Forelimb muscle (tissue), 1 donor: ENCODE data around the gene IMPDH1. TPM values are rescaled to one million over a fixed set of nuclear protein-coding genes. Genes with fewer than 3 reads are reported as not detected.
A peak's percentile ranks its signal among the peaks of the same experiment; 100 is the strongest.
"Not testable (repeated sequence)": the region's sequence is repeated elsewhere in the genome, so short reads cannot be mapped to it uniquely, and the experiment has no call there.

Source experiments
- DNase-seq: peaks from one replicate; pipeline ENCODE4 v3.0.0-alpha.2; 2013; ENCODE audit warnings: low read depth
- polyA plus RNA-seq: library from polyadenylated mRNA; unstranded; fragments of 120-200 nt; gene quantifications from one replicate; pipeline ENCODE4 v1.2.1, GENCODE V29; 2013; ENCODE audit not compliant: insufficient read length

Gene IMPDH1
- polyA plus RNA-seq: 20.5 TPM

DNA sequence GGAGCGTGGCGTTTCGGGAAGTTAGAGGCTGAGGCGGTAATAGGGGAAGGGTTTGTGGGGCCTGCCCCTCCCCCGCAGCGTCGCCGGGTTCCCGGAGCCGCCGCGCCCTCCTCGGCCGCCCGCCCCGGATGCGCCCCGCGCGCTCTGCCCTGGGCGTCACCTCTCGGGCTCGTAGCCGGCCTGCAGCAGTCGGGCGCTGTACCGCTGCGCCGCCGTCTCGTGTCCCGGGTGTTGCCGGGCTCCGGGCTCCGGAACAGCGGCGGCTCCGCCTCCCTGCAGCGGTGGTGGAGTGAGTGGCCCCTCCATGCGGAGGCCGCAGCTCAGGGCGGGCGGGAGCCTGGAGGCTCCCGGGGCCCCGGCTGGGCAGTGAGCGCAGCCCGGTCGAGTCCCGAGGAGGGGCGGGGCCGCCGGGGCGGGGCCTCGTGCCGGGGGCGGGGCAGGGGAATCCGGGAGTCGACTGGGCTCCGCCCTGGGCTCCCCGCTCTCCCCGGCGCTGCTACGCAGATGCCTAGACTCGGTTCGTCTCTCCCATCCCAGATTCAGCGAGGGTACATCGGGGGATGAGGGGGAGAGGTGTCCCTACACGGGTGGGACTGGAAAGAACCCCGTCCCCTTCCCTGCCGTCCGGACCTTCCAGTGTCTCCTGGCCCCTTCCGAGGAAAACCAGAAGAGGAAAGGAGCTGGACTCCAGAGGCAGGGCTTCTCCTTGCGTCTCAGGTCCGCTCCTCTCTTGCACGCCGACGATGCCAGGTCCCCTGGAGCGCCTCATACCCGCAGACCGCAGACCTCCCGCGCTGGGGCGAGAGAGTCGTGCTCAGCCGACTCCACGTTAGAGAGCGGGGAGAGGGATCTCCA lies at the start of gene IMPDH1:
TSS of gene IMPDH1 (minus strand) at position 387 of the 855 bp plus-strand sequence. CDS start at position 306, 81 bp downstream.
- no peak for DNase-seq

DNA sequence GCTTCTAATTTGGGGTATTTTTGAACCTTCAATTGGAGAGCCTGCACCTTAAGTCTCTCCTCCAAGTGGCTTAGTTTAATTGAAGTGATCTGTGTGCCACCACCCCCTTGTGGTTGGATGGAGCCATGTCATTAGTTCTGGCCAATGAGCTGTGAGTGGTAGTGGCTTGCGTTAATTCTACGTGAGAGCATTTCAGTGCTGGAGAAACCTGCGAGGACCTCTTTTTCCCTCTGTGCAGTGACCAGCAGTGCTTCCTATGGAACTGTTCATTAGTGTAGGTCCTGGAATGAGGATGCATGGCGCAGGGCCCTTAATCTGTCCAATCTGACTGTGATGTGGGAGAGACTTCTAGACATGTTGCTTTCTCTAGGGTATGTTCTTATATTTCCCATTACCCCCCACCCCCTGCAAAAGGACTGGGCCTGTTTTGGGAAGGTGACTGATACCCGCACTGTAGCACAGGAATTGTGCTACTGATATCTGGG lies 49.7 kb upstream of the IMPDH1 start:
- no peak for DNase-seq

DNA sequence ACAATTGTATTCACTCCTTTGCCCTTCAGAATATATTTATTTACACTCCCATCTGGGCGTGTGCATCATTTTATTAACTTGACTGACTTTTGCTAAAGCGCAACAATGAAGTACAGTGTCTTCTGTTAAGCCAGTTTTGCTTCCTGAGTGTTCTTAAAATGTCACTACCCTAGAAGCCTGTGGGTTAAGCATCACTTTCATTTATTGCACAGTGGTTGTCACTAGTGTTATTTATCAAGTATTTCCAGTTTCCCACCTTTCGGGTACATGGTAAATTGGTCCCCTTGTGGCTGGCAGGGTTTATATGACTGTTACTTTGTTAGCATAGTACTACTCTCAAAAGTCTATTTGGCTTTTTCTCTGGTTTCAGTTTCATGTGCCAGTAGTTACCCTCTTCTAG lies 49.2 kb upstream of the IMPDH1 start:
- DNase-seq: no peak

DNA sequence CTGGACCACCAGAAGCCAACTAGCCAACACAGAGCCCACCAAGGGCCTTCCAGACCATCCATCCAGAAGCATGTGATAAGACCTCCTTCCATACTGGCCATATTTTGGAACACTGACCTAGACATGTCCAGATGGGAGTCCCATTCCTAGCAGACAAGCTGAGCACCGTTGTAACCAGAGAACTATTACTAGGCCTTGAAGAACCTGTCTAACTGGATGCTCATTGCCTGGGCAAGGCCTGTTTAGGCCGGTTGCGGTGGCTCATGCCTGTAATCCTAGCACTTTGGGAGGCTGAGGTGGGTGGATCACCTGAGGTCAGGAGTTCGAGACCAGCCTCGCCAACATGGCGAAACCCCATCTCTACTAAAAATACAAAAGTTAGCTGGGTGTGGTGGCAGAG lies 47.6 kb upstream of the IMPDH1 start:
- not testable (repeated sequence) for DNase-seq

GRCh38 chr7:128456255-128456725 lies 46.5 kb upstream of the IMPDH1 start:
- DNase-seq: no peak

GRCh38 chr7:128455543-128456254 lies 45.9 kb upstream of the IMPDH1 start, which contains the start of gene HILPDA:
HILPDA (plus strand) TSS chr7:128455878; CDS start chr7:128457269, 1,391 bp downstream.
- DNase-seq: peak; percentile 61

- no peak for DNase-seq
Observed at GRCh38 chr7:128454808-128455542, 45.2 kb upstream of the IMPDH1 start.

DNA sequence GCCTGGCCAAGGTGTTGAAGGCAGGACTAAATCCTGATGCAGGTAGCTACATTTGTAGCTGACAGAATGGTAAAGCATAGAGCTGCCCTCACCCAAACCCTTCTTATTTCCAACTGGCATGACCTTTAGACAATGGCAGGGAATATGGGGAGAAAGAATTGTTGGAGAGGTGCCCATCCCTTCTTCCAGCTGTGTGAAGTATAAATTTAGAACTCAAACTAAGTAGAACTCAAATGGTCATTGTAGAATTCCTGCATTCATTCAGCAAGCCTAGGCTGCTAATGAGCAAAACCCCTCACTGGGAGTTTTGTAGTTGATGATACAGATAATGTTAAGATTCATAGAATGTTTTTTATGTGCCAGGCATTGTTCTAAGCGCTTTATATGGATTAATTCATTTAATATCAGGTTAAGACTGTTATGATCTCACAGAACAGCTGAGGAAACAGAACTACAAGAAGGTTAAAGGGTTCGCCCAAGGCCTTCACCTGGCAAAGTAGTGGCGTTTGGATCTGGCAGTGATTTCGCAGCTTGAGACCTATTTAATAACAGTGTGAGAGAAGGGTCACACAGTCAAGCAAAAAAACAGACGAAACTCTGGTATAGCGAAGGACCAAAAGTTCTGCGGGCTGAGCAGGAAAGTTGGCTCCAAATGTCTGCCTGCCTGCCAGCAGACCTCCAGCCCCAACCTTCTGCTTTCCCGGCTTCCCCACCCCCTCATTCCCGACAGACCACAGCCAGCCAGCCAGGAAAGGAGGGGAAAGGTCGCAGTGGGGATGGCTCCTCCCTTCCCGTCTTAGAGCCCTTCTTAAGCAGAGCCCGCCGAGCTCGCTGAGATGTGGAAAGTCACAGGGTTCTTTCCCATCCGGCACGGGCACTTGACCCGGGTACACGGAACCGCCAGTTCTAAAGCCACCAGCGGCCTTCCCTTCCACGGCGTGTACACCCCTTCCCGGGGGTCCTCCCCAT lies 44.3 kb upstream of the IMPDH1 start:
- peak; percentile 78 for DNase-seq

GRCh38 chr7:128452552-128452951 lies 42.8 kb upstream of the IMPDH1 start:
- DNase-seq: no peak

DNA sequence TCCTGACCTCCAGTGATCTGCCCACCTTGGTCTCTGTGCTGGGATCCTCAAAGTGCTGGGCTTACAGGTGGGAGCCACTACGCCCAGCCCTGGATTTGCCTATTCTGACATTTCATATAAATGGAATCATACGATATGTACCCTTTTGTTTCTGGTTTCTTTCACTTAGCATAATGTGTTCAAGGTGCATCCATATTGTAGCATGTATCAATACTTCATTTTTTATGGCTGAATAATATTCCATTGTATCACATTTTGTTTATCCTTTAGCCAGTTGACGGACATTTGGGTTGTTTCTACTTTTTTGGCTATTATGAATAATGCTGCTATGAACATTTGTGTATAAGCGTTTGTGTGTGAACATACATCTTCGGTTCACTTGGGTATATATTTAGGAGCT lies 41.1 kb upstream of the IMPDH1 start:
- DNase-seq: no peak

- no peak for DNase-seq
Observed at GRCh38 chr7:128450409-128450808, 40.6 kb upstream of the IMPDH1 start.

GRCh38 chr7:128448751-128449302 lies 39.0 kb upstream of the IMPDH1 start:
- DNase-seq: no peak

DNA sequence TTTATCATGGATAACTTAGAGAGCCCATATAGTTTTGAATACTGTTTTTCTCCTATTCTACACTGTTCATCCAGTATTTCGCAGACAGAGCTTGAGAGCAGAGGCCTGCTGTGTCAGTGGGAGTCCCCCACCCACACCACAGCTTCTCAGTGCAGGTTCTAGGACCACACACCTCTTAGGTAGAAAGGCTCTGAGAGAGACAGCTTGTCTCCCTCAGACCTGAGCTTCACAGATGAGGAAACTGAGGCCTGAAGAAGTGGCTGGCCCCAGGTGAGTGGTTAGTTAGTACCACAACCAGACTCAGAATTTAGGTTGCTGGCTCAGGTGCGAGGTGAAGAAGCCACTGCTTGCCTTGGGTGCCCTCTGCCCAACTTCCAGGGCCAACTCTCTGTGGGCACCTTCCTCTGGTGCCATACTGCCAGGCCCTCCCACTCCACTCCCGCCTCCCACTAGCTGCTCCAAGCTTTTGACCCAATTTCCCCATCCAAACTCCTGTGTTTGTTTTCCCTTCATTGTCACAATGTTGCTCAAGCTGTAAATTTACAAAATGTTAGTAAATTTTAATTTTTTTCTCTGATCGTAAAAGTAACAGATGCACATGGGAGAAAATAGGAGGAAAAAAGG lies 38.3 kb upstream of the IMPDH1 start:
- DNase-seq: no peak

GRCh38 chr7:128446306-128446705 lies 36.5 kb upstream of the IMPDH1 start:
- no peak for DNase-seq

DNA sequence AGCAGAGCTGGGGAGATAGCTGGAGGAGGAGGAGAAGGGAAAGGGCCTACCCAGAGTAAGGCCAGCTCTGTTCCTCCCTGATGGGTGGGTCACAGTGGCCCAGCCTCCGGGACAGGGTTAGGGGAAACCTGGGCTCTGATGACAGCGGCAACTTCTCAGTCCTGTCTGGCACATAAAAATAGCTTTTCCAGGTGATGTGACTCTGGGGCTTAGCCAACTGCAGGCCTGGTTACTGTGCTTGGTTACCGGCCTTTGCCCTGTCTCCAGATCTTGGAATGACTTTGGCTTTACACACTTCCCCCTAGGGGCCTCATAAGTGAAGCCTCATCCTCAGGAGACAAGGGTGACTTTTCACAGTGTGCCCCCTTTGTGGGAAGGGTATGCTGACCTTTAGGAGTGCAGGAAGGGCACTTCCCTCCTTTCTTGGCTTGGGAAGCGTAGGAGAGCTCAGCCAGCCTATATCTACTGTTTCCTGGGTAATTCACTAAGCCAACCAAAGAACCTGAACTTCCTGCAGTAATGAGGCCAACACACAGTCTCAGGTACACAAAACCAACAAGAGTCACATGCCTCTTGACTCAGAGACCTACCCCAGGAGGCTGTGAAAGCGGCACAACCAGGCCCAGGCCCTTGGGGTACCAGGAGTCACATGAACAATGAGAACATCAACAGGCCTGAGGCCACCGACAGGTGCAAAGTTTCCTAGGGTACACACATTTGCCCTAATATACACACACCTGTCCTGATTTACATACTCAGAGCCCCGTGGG lies 34.2 kb upstream of the IMPDH1 start:
- DNase-seq: no peak

DNA sequence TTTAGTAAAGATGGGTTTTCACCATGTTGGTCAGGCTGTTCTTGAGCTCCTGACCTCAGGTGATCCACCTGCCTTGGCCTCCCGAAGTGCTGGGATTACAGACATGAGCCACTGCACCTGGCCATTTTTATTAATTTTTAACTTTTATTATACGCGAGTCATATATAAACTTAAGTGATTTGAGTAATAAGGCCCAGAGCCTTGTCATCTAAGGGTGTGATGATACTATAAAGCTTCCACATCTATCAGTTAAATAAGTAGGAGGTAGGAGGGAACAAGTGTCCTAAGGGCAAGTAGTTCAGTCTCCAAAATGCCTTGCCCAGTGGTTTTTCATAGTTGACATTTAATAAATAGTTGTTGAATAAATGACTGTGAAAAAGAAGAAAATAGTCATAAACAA lies 32.6 kb upstream of the IMPDH1 start:
- no peak for DNase-seq

- no peak for DNase-seq
Observed at GRCh38 chr7:128437426-128438332, 27.9 kb upstream of the IMPDH1 start.

GRCh38 chr7:128435327-128435686 lies 25.5 kb upstream of the IMPDH1 start:
- no peak for DNase-seq
